Neutrophil (primary cell): ENCODE data around the gene TEKT1.
"Not testable (repeated sequence)": the region's sequence is repeated elsewhere in the genome, so short reads cannot be mapped to it uniquely, and the experiment has no call there.

Experiments
- H3K27ac ChIP-seq: fragments of 200-600 bp; sonication (generic); 2 replicates; pipeline ENCODE4 v1.5.1; 2016; ENCODE audit warnings: mild to moderate bottlenecking, moderate library complexity
- H3K27me3 ChIP-seq: fragments of 200-600 bp; sonication (generic); 2 replicates; pipeline ENCODE4 v1.6.0; 2016; ENCODE audit warnings: mild to moderate bottlenecking
- H3K36me3 ChIP-seq: fragments of 200-600 bp; sonication (generic); 2 replicates; pipeline ENCODE4 v1.5.1; 2017
- H3K4me1 ChIP-seq, 2 experiments: fragments of 200-600 bp in 1 of 2; sonication (generic) in 1 of 2; 1 replicate in 1 of 2; 2 replicates in 1 of 2; pipeline versions ENCODE4 v1.5.1 to v1.6.1; 2013 to 2016; ENCODE audit warnings: low read depth in 1 of 2, low read length in 1 of 2, mild to moderate bottlenecking in 1 of 2, moderate library complexity in 1 of 2; ENCODE audit not compliant: control insufficient read depth in 1 of 2, insufficient read depth in 1 of 2
- H3K4me3 ChIP-seq, 2 experiments: fragments of 200-600 bp in 1 of 2; sonication (generic) in 1 of 2; 1 replicate in 1 of 2; 2 replicates in 1 of 2; pipeline ENCODE4 v1.5.1; 2013 to 2016; ENCODE audit warnings: low read depth in 1 of 2, low read length in 1 of 2, mild to moderate bottlenecking in 1 of 2, moderate library complexity in 1 of 2
- H3K9me3 ChIP-seq: fragments of 200-600 bp; sonication (generic); 2 replicates; pipeline ENCODE4 v1.5.1; 2016
- CTCF ChIP-seq: fragments of 200-600 bp; sonication (generic); IDR thresholded peaks from 2 replicates; pipeline ENCODE4 v1.5.1; 2016; ENCODE audit warnings: antibody characterized with exemption

The TEKT1 gene

GRCh38 chr17:6780886-6781285 lies 50.6 kb downstream of the TEKT1 start:
- H3K9me3 ChIP-seq = no peaks in the 10 kb centered on the region
- H3K4me3 ChIP-seq = no peak overlapping the region
- H3K36me3 ChIP-seq = no peaks in the 10 kb centered on the region
- H3K27me3 ChIP-seq = peaks cover 100% of the 10 kb centered on the region
- no peaks in the 10 kb centered on the region for H3K4me1 ChIP-seq
- no peak for TF ChIP-seq CTCF
- H3K27ac ChIP-seq = no peak overlapping the region

GRCh38 chr17:6780001-6780400 lies 51.5 kb downstream of the TEKT1 start:
- Histone ChIP-seq H3K27me3 (peaks cover 100% of the 10 kb centered on the region), H3K36me3 (no peaks in the 10 kb centered on the region), H3K9me3 (no peaks in the 10 kb centered on the region), H3K27ac (no peak overlapping the region), H3K4me1 (no peaks in the 10 kb centered on the region), H3K4me3 (no peak overlapping the region)
- no peak for TF ChIP-seq CTCF

GRCh38 chr17:6779411-6779810 lies 52.1 kb downstream of the TEKT1 start:
- no peaks in the 10 kb centered on the region for H3K36me3 ChIP-seq
- no peak for TF ChIP-seq CTCF

GRCh38 chr17:6775871-6776405 lies 55.6 kb downstream of the TEKT1 start, which contains the start of gene FBXO39:
Gene FBXO39, plus strand, starts transcription at chr17:6776215. Its CDS starts 3,654 bp downstream, at chr17:6779869.
- H3K4me3 ChIP-seq = no peak within 1 kb of the TSS
- H3K4me1 ChIP-seq = no peaks in the 10 kb centered on the region
- peaks cover 24% of the 10 kb centered on the region for H3K36me3 ChIP-seq
- no peak for TF ChIP-seq CTCF
- H3K27me3 ChIP-seq = peaks cover 66% of the 10 kb centered on the region
- no peak within 1 kb of the TSS for H3K27ac ChIP-seq
- H3K9me3 ChIP-seq = no peaks in the 10 kb centered on the region

More at GRCh38 chr17:6779411-6779810, 52.1 kb downstream of the TEKT1 start:
- Histone ChIP-seq H3K4me3 (no peak overlapping the region), H3K27me3 (peaks cover 100% of the 10 kb centered on the region), H3K9me3 (no peaks in the 10 kb centered on the region), H3K4me1 (no peaks in the 10 kb centered on the region), H3K27ac (no peak overlapping the region)

- H3K36me3 ChIP-seq = peaks cover 29% of the 10 kb centered on the region
- not testable (repeated sequence) for H3K9me3 ChIP-seq, H3K4me1 ChIP-seq
Measured at GRCh38 chr17:6774906-6775305, 56.6 kb downstream of the TEKT1 start.

GRCh38 chr17:6772016-6772415 lies 59.5 kb downstream of the TEKT1 start:
- no peak overlapping the region for H3K27ac ChIP-seq
- H3K27me3 ChIP-seq = peaks cover 27% of the 10 kb centered on the region
- no peaks in the 10 kb centered on the region for H3K4me1 ChIP-seq
- H3K36me3 ChIP-seq = peaks cover 37% of the 10 kb centered on the region
- H3K9me3 ChIP-seq = no peaks in the 10 kb centered on the region
- no peak for TF ChIP-seq CTCF
- no peak overlapping the region for H3K4me3 ChIP-seq

More at GRCh38 chr17:6774906-6775305, 56.6 kb downstream of the TEKT1 start:
- H3K27ac ChIP-seq, H3K4me3 ChIP-seq: not testable (repeated sequence)
- peaks cover 56% of the 10 kb centered on the region for H3K27me3 ChIP-seq
